ENCODE results near the gene KCNH1. TPM values are rescaled to one million over a fixed set of nuclear protein-coding genes. Genes with fewer than 3 reads are reported as not detected.

Gene KCNH1
- total and polyA plus RNA-seq, 2 of the 4 experiments (the other 2 are of a cell fraction), result 0.27 to 0.54 TPM

- BruUV-seq (replicated peaks), result no TSS peak
- DNase-seq (peak; percentile 1), ATAC-seq (ENCODE audit: low read depth) (no peak)
- no peak overlapping the region for H3K4me3 ChIP-seq (ENCODE audit: insufficient read depth, low read depth, low read length)
- no peak overlapping the region for H3K9ac ChIP-seq (ENCODE audit: low read depth, low read length)
- no peaks in the 10 kb centered on the region for H3K79me1 ChIP-seq (ENCODE audit: low read depth in 1 of 2, low read length in 2 of 2)
- no peak overlapping the region for H3K56ac ChIP-seq (ENCODE audit: extremely low read depth, insufficient read depth, low read length)
- CTCF ChIA-PET, result no interaction called here
- no peaks in the 10 kb centered on the region for H3K9me3 ChIP-seq (ENCODE audit: control insufficient read depth, insufficient read depth, low read length)
- no peak overlapping the region for H3K27ac ChIP-seq (ENCODE audit: insufficient read depth, low read length)
- in situ Hi-C loops (cut with MboI; ENCODE audit: low sequenced_read_pairs), result no loop called here
- H3K4ac ChIP-seq (ENCODE audit: low read depth, low read length), result no peak overlapping the region
- H3K27me3 ChIP-seq (ENCODE audit: control insufficient read depth, insufficient read depth, low read length), result no peaks in the 10 kb centered on the region
- H3K4me2 ChIP-seq (ENCODE audit: low read depth, low read length), result no peak overlapping the region
- no peak overlapping the region for H2BK20ac ChIP-seq (ENCODE audit: low read depth, low read length)
- H2AK9ac ChIP-seq (replicated peaks; ENCODE audit: low read depth, low read length, poor library complexity), result no peak overlapping the region
- H2BK5ac ChIP-seq (ENCODE audit: low read depth, low read length, poor library complexity, severe bottlenecking), result no peak overlapping the region
- no CpG with 5 or more reads among the region's 7 CpGs for WGBS, 2 experiments (ENCODE audit: extremely low coverage in 2 of 2, insufficient read length in 1 of 2)
- no peak overlapping the region for H4K91ac ChIP-seq (ENCODE audit: insufficient read depth, low read depth, low read length)
- intact Hi-C loops (cut with micrococcal nuclease), result no loop called here
- H4K5ac ChIP-seq (ENCODE audit: low read depth, low read length), result no peak overlapping the region
- H2BK15ac ChIP-seq (ENCODE audit: low read depth, low read length), result no peak overlapping the region
- no peak overlapping the region for H2BK120ac ChIP-seq (ENCODE audit: low read depth, low read length)
- no peak overlapping the region for H2AFZ ChIP-seq (replicated peaks; ENCODE audit: low read length, poor library complexity)
- H3K9me1 ChIP-seq (ENCODE audit: insufficient read depth, low read length), result no peaks in the 10 kb centered on the region
- TF ChIP-seq POLR2A (IDR thresholded peaks at IDR 0.05; ENCODE audit: low read depth, low read length), result no peak
- no peak for TF ChIP-seq MAZ (IDR thresholded peaks at IDR 0.05; ENCODE audit: borderline replicate concordance, low read depth, low read length)
- no peak for TF ChIP-seq CEBPB (IDR thresholded peaks at IDR 0.05; ENCODE audit: low read depth, low read length)
- no peak for TF ChIP-seq CHD1 (IDR thresholded peaks at IDR 0.05; ENCODE audit: low read depth, low read length)
- TF ChIP-seq USF2 (IDR thresholded peaks at IDR 0.05; ENCODE audit: low read depth, low read length), result no peak
- no peak for TF ChIP-seq RAD21 (IDR thresholded peaks at IDR 0.05; ENCODE audit: low read length)
- no peak for TF ChIP-seq SMC3 (IDR thresholded peaks at IDR 0.05; ENCODE audit: low read depth, low read length)
- TF ChIP-seq CTCF (conservative IDR thresholded peaks at IDR 0.05; ENCODE audit: low read depth, low read length), result no peak
- TF ChIP-seq FOS (IDR thresholded peaks at IDR 0.05; ENCODE audit: low read depth, low read length), result no peak
- TF ChIP-seq RCOR1 (IDR thresholded peaks at IDR 0.05; ENCODE audit: insufficient replicate concordance, low read length), result no peak
- TF ChIP-seq NFE2L2 (IDR thresholded peaks at IDR 0.05; ENCODE audit: low read depth, low read length), result no peak
- H3K23ac ChIP-seq (ENCODE audit: low read depth, low read length), result no peak overlapping the region
- dilution Hi-C loops (cut with HindIII; ENCODE audit: low sequenced_read_pairs, unreplicated experiment), result no loop called here
- H4K20me1 ChIP-seq (ENCODE audit: insufficient read depth, low read length), result no peaks in the 10 kb centered on the region
- POLR2A ChIA-PET (ENCODE audit: unreplicated experiment), result no interaction called here
- no peak overlapping the region for H4K8ac ChIP-seq (ENCODE audit: low read depth in 2 of 2, low read length in 2 of 2)
- no peak overlapping the region for H3K14ac ChIP-seq (replicated peaks; ENCODE audit: low read depth, low read length)
- H3K36me3 ChIP-seq (ENCODE audit: control insufficient read depth, insufficient read depth, low read length), result no peaks in the 10 kb centered on the region
- H3K18ac ChIP-seq (ENCODE audit: low read depth, low read length), result no peak overlapping the region
- H3K4me1 ChIP-seq (ENCODE audit: control insufficient read depth, insufficient read depth, low read length), result no peaks in the 10 kb centered on the region
- no peak overlapping the region for H2AK5ac ChIP-seq (ENCODE audit: low read depth, low read length)
These were observed 120.4 kb downstream of the KCNH1 start for GRCh38 chr1:211013346-211014240.
